ENCODE data around the gene TCF12.

TCF12 gene

GRCh38 chr15:57082054-57082728 lies 163.7 kb downstream of the TCF12 start:
- H3K36me3 ChIP-seq: no peaks in the 10 kb centered on the region
- no peaks in the 10 kb centered on the region for H3K9me3 ChIP-seq
- H3K4me1 ChIP-seq: 0 out of 2 replicates have a peak, but pooled peaks cover 2% of the 10 kb centered on the region
- no peaks in the 10 kb centered on the region for H3K27me3 ChIP-seq
- H3K4me3 ChIP-seq (ENCODE audit: low read depth, low read length): no peak overlapping the region
- no peak for DNase-seq
- TF ChIP-seq, protein P1, sequence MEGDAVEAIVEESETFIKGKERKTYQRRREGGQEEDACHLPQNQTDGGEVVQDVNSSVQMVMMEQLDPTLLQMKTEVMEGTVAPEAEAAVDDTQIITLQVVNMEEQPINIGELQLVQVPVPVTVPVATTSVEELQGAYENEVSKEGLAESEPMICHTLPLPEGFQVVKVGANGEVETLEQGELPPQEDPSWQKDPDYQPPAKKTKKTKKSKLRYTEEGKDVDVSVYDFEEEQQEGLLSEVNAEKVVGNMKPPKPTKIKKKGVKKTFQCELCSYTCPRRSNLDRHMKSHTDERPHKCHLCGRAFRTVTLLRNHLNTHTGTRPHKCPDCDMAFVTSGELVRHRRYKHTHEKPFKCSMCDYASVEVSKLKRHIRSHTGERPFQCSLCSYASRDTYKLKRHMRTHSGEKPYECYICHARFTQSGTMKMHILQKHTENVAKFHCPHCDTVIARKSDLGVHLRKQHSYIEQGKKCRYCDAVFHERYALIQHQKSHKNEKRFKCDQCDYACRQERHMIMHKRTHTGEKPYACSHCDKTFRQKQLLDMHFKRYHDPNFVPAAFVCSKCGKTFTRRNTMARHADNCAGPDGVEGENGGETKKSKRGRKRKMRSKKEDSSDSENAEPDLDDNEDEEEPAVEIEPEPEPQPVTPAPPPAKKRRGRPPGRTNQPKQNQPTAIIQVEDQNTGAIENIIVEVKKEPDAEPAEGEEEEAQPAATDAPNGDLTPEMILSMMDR (IDR thresholded peaks at IDR 0.05; ENCODE audit: low read depth, low read length): no peak

GRCh38 chr15:57084192-57084591 lies 165.7 kb downstream of the TCF12 start:
- Histone ChIP-seq H3K27me3 (no peaks in the 10 kb centered on the region), H3K36me3 (no peaks in the 10 kb centered on the region), H3K4me3 (ENCODE audit: low read depth, low read length) (no peak overlapping the region), H3K9me3 (no peaks in the 10 kb centered on the region), H3K4me1 (0 out of 2 replicates have a peak, but pooled peaks cover 2% of the 10 kb centered on the region)
- TF ChIP-seq, protein P1 (IDR thresholded peaks at IDR 0.05; ENCODE audit: low read depth, low read length): no peak
- DNase-seq: no peak

- TF ChIP-seq, protein P1 (IDR thresholded peaks at IDR 0.05; ENCODE audit: low read depth, low read length): no peak
- H3K4me1 ChIP-seq: peaks cover 9% of the 10 kb centered on the region
- DNase-seq: no peak
- no peaks in the 10 kb centered on the region for H3K9me3 ChIP-seq
- H3K27me3 ChIP-seq: no peaks in the 10 kb centered on the region
- H3K36me3 ChIP-seq: no peaks in the 10 kb centered on the region
- H3K4me3 ChIP-seq (ENCODE audit: low read depth, low read length): no peak overlapping the region
These were observed 166.8 kb downstream of the TCF12 start for GRCh38 chr15:57085267-57085666.

DNA sequence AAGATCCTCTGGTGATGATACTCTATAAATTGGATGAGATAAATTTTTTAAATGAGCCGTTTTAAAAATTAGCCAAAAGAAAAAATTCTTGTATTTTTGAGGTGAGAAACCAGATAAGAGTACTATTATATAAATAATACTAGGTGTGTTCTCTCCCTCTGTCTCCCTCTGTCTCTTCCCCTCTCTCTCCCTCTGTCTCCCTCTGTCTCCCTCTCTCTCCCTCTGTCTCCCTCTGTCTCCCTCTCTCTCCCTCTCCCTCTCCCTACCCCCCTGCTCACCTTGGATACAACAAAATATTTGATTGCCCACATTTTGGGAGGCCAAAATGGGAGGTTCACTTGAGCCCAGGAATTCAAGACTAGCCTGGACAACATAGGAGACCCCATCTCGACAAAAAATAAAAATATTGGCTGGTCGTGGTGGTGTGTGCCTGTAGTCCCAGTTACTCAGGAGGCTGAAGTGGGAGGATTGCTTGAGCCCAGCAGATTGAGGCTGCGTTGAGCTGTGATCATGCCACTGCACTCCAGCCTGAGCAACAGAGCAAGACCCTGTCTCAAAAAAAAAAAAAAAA lies 168.5 kb downstream of the TCF12 start:
- TF ChIP-seq, protein P1 (IDR thresholded peaks at IDR 0.05; ENCODE audit: low read depth, low read length): no peak
- Histone ChIP-seq H3K9me3 (no peaks in the 10 kb centered on the region), H3K4me1 (peaks cover 10% of the 10 kb centered on the region), H3K36me3 (no peaks in the 10 kb centered on the region), H3K4me3 (ENCODE audit: low read depth, low read length) (no peak overlapping the region), H3K27me3 (no peaks in the 10 kb centered on the region)
- no peak for DNase-seq

- no peaks in the 10 kb centered on the region for H3K9me3 ChIP-seq
- DNase-seq: no peak
- no peaks in the 10 kb centered on the region for H3K27me3 ChIP-seq
- H3K36me3 ChIP-seq: peaks cover 2% of the 10 kb centered on the region; the same call in 1 of the 2 replicates
- H3K4me3 ChIP-seq (ENCODE audit: low read depth, low read length): no peak overlapping the region
- TF ChIP-seq, protein P1 (IDR thresholded peaks at IDR 0.05; ENCODE audit: low read depth, low read length): no peak
- H3K4me1 ChIP-seq: peaks cover 10% of the 10 kb centered on the region
These were observed 171.5 kb downstream of the TCF12 start for GRCh38 chr15:57089815-57090495.

- Histone ChIP-seq H3K9me3 (no peaks in the 10 kb centered on the region), H3K4me3 (ENCODE audit: low read depth, low read length) (no peak overlapping the region), H3K27me3 (no peaks in the 10 kb centered on the region), H3K4me1 (peaks cover 10% of the 10 kb centered on the region), H3K36me3 (peaks cover 2% of the 10 kb centered on the region; the same call in 1 of the 2 replicates)
- peak; percentile 72 for DNase-seq
- TF ChIP-seq, protein P1 (IDR thresholded peaks at IDR 0.05; ENCODE audit: low read depth, low read length): no peak
These were observed 172.0 kb downstream of the TCF12 start for GRCh38 chr15:57090496-57090859.
